Liver (tissue), 9 donors: Measurements from ENCODE around the gene ZNF627. TPM values are rescaled to one million over a fixed set of nuclear protein-coding genes. Genes with fewer than 3 reads are reported as not detected.

Experiments
- DNase-seq: peaks from one replicate; pipeline ENCODE4 v3.0.0-alpha.2; 2017; ENCODE audit warnings: low spot score
- H3K27ac ChIP-seq, 2 donors: one replicate each; pipeline ENCODE4 v1.7.0; 2013; ENCODE audit warnings: inconsistent platforms in 2 of 2, low read length in 2 of 2, control low read depth in 1 of 2, low read depth in 1 of 2, mild to moderate bottlenecking in 1 of 2
- H3K27me3 ChIP-seq, 4 donors: one replicate each; pipeline versions ENCODE4 v1.6.1 to v1.7.0; 2013; ENCODE audit warnings: low read length in 3 of 4, inconsistent platforms in 1 of 4, mild to moderate bottlenecking in 1 of 4, moderate library complexity in 1 of 4; ENCODE audit not compliant: control insufficient read depth in 4 of 4, insufficient read depth in 4 of 4
- H3K36me3 ChIP-seq, 4 donors: one replicate each; pipeline versions ENCODE4 v1.6.1 to v1.7.0; 2013; ENCODE audit warnings: low read length in 3 of 4, mild to moderate bottlenecking in 3 of 4, low read depth in 1 of 4, moderate library complexity in 1 of 4; ENCODE audit not compliant: control insufficient read depth in 4 of 4, insufficient read depth in 3 of 4
- H3K4me1 ChIP-seq, 4 donors: one replicate each; pipeline versions ENCODE4 v1.6.1 to v1.7.0; 2013; ENCODE audit warnings: low read length in 3 of 4, mild to moderate bottlenecking in 3 of 4, moderate library complexity in 1 of 4; ENCODE audit not compliant: control insufficient read depth in 4 of 4, insufficient read depth in 4 of 4
- H3K4me3 ChIP-seq, 3 donors: one replicate each; pipeline versions ENCODE4 v1.6.1 to v1.7.0; 2013; ENCODE audit warnings: low read length in 3 of 3, control low read depth in 1 of 3, low read depth in 1 of 3, mild to moderate bottlenecking in 1 of 3
- H3K9ac ChIP-seq, 2 donors: one replicate each; pipeline ENCODE4 v1.7.0; 2013; ENCODE audit warnings: low read length in 2 of 2, mild to moderate bottlenecking in 2 of 2, moderate library complexity in 2 of 2, control low read depth in 1 of 2, low read depth in 1 of 2
- H3K9me3 ChIP-seq, 4 donors: one replicate each; pipeline versions ENCODE4 v1.6.1 to v1.7.0; 2013; ENCODE audit warnings: low read length in 3 of 4; ENCODE audit not compliant: control insufficient read depth in 4 of 4
- ATF3 ChIP-seq: IDR thresholded peaks from 2 replicates; pipeline ENCODE4 v1.6.1; 2016; ENCODE audit warnings: antibody characterized with exemption
- EGR1 ChIP-seq, 2 donors: IDR thresholded peaks; 2 replicates each; pipeline ENCODE4 v1.6.1; 2016 to 2018; ENCODE audit warnings: antibody characterized with exemption in 2 of 2, low read depth in 2 of 2
- FOXA1 ChIP-seq: IDR thresholded peaks from 2 replicates; pipeline ENCODE4 v1.6.1; 2016; ENCODE audit warnings: antibody characterized with exemption
- GABPA ChIP-seq, 2 donors: IDR thresholded peaks in 1 of 2; conservative IDR thresholded peaks in 1 of 2; 2 replicates each; pipeline ENCODE4 v1.6.1; 2016; ENCODE audit warnings: antibody characterized with exemption in 2 of 2, mild to moderate bottlenecking in 1 of 2, moderate library complexity in 1 of 2
- HNF4A ChIP-seq, 2 donors: conservative IDR thresholded peaks; 2 replicates each; pipeline ENCODE4 v1.6.1; 2016; ENCODE audit warnings: antibody characterized with exemption in 2 of 2, mild to moderate bottlenecking in 2 of 2
- HNF4G ChIP-seq: IDR thresholded peaks from 2 replicates; pipeline ENCODE4 v1.6.1; 2016; ENCODE audit warnings: antibody characterized with exemption
- JUND ChIP-seq, 2 donors: IDR thresholded peaks; 2 replicates each; pipeline ENCODE4 v1.6.1; 2016; ENCODE audit warnings: antibody characterized with exemption in 2 of 2
- RAD21 ChIP-seq, 2 donors: IDR thresholded peaks; 2 replicates each; pipeline ENCODE4 v1.6.1; 2016; ENCODE audit warnings: antibody characterized with exemption in 2 of 2, mild to moderate bottlenecking in 2 of 2
- REST ChIP-seq: IDR thresholded peaks from 2 replicates; pipeline ENCODE4 v1.6.1; 2016; ENCODE audit warnings: antibody characterized with exemption, mild to moderate bottlenecking
- RXRA ChIP-seq, 2 donors: IDR thresholded peaks; 2 replicates each; pipeline ENCODE4 v1.6.1; 2017 to 2018; ENCODE audit warnings: antibody characterized with exemption in 2 of 2, mild to moderate bottlenecking in 1 of 2
- TAF1 ChIP-seq: conservative IDR thresholded peaks from 2 replicates; pipeline ENCODE4 v1.6.1; 2016; ENCODE audit warnings: antibody characterized with exemption, mild to moderate bottlenecking
- YY1 ChIP-seq: IDR thresholded peaks from 2 replicates; pipeline ENCODE4 v1.6.1; 2016; ENCODE audit warnings: antibody characterized with exemption, mild to moderate bottlenecking
- WGBS: extraction: QIAGEN DNeasy Blood & Tissue Kit; methylation state at CpG from one replicate; pipeline ENCODE4 v1.1.7; 2013; 5-methylcytosine and 5-hydroxymethylcytosine counted together
- polyA plus RNA-seq, 2 donors: library from polyadenylated mRNA; stranded (reverse) in 1 of 2; unstranded in 1 of 2; fragments of 200-250 nt in 1 of 2; fragments of >200 nt in 1 of 2; fragmentation: Nextera tagmentation in 1 of 2; extraction: Ambion mirVana in 1 of 2; gene quantifications; one replicate each; pipeline versions ENCODE4 v1.2.1 to v1.2.3, GENCODE V29; 2013 to 2015
- total RNA-seq, 2 donors: library from RNA; depleted of rRNA; stranded (reverse); fragments of >200 nt; gene quantifications; one replicate each; pipeline ENCODE4 v1.2.3, GENCODE V29; 2014
- TF ChIP-seq, protein P1 (sequence below): IDR thresholded peaks from 2 replicates; pipeline ENCODE4 v1.6.1; 2016; ENCODE audit warnings: antibody characterized with exemption
- TF ChIP-seq, protein P2 (sequence below): fragments of 150-350 bp; IDR thresholded peaks from 2 replicates; pipeline ENCODE4 v1.5.1; 2017; ENCODE audit warnings: improper control_type of control experiment, low read depth, low read length; ENCODE audit not compliant: missing input control
- TF ChIP-seq, protein P3 (sequence below): IDR thresholded peaks from 2 replicates; pipeline ENCODE4 v1.6.1; 2016; ENCODE audit warnings: antibody characterized with exemption
- donor health status: healthy.
- donor health status: healthy.
- donor health status: healthy.
- donor health status: healthy.
- donor health status: healthy.

ZNF627 gene
- total and polyA plus RNA-seq, 4 donors = 3.2 to 9.6 (median 5.4) TPM

DNA sequence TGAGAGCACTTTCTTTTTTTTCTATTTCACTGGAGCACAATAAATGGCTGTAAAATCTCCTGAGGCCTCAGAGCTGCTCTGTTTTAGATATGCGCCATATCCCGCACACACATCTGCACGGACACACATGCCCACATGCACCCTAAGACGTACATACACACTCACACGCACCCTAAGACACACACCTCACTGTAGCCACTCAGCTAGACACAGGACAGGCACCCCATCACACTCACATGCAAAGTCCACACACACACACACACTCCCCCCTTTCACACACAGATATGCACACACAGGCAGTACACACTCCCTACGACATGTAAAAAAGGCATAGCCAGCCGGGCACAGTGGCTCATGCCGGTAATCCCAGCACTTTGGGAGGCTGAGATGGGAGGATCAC is 47.0 kb upstream of the ZNF627 start:
- no peak overlapping the region for H3K9ac ChIP-seq
- WGBS = 92% methylated on average over 8 of the region's 8 CpGs
- peaks cover 4 to 23% (median 6%) of the 10 kb centered on the region in 4 donors for H3K36me3 ChIP-seq
- no peak for DNase-seq
- no peaks in the 10 kb centered on the region for H3K27me3 ChIP-seq
- no peak overlapping the region for H3K4me3 ChIP-seq
- no peaks in the 10 kb centered on the region for H3K9me3 ChIP-seq
- TF ChIP-seq YY1 = no peak
- TF ChIP-seq TAF1 = no peak
- no peak for TF ChIP-seq JUND (IDR thresholded peaks at IDR 0.05)
- no peak for TF ChIP-seq REST
- TF ChIP-seq EGR1 (IDR thresholded peaks at IDR 0.05; ENCODE audit: low read depth in 2 of 2) = no peak
- TF ChIP-seq RXRA (IDR thresholded peaks at IDR 0.05) = no peak
- TF ChIP-seq, protein P1, sequence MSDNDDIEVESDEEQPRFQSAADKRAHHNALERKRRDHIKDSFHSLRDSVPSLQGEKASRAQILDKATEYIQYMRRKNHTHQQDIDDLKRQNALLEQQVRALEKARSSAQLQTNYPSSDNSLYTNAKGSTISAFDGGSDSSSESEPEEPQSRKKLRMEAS = no peak
- TF ChIP-seq, protein P2, sequence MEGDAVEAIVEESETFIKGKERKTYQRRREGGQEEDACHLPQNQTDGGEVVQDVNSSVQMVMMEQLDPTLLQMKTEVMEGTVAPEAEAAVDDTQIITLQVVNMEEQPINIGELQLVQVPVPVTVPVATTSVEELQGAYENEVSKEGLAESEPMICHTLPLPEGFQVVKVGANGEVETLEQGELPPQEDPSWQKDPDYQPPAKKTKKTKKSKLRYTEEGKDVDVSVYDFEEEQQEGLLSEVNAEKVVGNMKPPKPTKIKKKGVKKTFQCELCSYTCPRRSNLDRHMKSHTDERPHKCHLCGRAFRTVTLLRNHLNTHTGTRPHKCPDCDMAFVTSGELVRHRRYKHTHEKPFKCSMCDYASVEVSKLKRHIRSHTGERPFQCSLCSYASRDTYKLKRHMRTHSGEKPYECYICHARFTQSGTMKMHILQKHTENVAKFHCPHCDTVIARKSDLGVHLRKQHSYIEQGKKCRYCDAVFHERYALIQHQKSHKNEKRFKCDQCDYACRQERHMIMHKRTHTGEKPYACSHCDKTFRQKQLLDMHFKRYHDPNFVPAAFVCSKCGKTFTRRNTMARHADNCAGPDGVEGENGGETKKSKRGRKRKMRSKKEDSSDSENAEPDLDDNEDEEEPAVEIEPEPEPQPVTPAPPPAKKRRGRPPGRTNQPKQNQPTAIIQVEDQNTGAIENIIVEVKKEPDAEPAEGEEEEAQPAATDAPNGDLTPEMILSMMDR = no peak
- no peak for TF ChIP-seq FOXA1
- TF ChIP-seq HNF4G = no peak
- TF ChIP-seq, protein P3, sequence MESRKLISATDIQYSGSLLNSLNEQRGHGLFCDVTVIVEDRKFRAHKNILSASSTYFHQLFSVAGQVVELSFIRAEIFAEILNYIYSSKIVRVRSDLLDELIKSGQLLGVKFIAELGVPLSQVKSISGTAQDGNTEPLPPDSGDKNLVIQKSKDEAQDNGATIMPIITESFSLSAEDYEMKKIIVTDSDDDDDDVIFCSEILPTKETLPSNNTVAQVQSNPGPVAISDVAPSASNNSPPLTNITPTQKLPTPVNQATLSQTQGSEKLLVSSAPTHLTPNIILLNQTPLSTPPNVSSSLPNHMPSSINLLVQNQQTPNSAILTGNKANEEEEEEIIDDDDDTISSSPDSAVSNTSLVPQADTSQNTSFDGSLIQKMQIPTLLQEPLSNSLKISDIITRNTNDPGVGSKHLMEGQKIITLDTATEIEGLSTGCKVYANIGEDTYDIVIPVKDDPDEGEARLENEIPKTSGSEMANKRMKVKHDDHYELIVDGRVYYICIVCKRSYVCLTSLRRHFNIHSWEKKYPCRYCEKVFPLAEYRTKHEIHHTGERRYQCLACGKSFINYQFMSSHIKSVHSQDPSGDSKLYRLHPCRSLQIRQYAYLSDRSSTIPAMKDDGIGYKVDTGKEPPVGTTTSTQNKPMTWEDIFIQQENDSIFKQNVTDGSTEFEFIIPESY = no peak
- TF ChIP-seq ATF3 = no peak
- no peak for TF ChIP-seq GABPA (IDR thresholded peaks at IDR 0.05 in 1 of 2, conservative IDR thresholded peaks at IDR 0.05 in 1 of 2)
- no peaks in the 10 kb centered on the region for H3K4me1 ChIP-seq
- no peak overlapping the region for H3K27ac ChIP-seq

GRCh38 chr19:11551603-11552235 is 45.6 kb upstream of the ZNF627 start:
- TF ChIP-seq RAD21 (IDR thresholded peaks at IDR 0.05) (peak in 1 of 2 donors; percentile 53), HNF4A (conservative IDR thresholded peaks at IDR 0.05) (no peak)
- WGBS = 92% methylated on average over 26 of the region's 26 CpGs
- Histone ChIP-seq H3K4me3 (no peak overlapping the region), H3K9ac (no peak overlapping the region), H3K9me3 (no peaks in the 10 kb centered on the region), H3K4me1 (no peaks in the 10 kb centered on the region), H3K27ac (no peak overlapping the region), H3K27me3 (no peaks in the 10 kb centered on the region), H3K36me3 (peaks cover 4 to 27% (median 6%) of the 10 kb centered on the region in 4 donors)
- no peak for DNase-seq
